ENCODE results near the gene SPEG.

The SPEG gene

DNA sequence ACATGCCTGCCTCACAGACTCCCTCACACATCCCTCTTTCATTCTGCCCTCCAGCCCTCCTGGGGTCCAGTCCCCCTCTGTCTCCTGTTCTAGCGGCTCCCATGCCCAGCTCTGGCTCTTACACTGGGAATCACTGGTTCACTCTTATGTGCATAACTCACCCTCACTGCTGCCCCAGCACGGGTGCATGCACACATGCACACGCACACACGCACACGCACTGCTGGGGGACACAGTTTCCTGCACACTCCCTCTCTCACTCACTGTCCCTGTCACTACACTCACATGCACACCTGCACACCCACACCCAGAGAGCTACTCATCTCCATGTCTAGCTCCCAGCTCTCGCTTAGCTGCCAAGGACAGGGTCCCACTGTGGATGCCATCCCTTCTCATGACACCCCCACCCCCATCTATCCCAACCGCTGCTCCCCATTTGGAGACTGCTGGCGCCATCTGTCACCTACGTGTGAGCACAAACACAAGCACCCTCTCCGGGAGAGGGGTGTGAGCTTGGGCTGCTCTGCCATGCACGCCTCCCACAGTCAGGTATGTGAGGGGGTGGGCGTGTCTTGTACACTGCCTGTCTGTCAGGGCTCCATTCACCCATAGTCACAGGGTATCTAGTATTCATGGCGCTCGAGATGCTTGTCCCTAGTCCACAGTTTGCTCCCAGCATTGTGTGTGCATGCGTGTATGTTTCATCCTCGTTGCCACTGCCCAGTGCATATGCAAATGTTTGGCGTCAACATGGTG, 81.4 kb downstream of the SPEG start:
- DNase-seq: no peak

GRCh38 chr2:219516888-219517287, 82.2 kb downstream of the SPEG start:
- DNase-seq: no peak

- no peak for DNase-seq
Measured at GRCh38 chr2:219517954-219518778, 83.5 kb downstream of the SPEG start.

DNA sequence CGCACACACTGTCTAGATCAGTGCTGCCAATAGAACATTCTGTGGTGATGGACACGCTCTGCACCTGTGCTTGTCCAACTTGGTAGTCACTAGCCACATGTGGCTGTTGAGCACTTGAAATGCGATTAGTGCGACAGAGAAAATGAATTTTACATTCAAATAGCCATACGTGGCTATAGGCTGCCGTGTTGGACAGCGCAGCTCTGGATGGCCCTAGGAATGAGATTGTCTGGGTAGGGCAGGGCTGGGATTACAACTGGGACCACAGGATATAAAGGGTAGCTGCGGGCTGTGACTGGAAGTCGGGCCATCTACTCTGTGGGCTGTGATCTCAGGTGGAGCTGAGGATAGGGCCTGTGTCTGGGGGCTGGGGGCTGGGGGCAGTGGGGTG, 84.9 kb downstream of the SPEG start:
- DNase-seq: no peak

DNA sequence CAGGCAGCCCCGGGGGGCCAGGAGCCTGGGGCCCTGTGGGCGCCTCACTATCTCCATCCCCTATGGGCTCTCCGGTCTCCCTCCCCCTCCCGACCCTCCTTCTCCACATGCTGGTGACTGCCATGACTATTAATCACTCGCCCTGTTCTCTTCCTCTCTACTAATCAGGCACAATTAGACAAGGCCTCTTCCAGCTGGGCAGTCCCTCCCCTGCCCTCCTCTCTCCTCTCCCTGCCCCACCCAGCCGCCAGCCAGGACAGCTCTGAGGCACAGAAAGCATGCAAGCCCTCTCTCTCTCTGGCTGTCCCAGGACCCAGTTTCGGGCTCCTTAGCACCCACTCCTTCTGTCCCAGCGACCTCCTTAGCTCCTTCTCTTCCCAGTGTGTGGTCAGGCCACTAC, 85.4 kb downstream of the SPEG start:
- DNase-seq: no peak

GRCh38 chr2:219521066-219521880, 86.6 kb downstream of the SPEG start:
- no peak for DNase-seq

- DNase-seq: no peak
Measured at GRCh38 chr2:219522111-219523030, 87.7 kb downstream of the SPEG start.

DNA sequence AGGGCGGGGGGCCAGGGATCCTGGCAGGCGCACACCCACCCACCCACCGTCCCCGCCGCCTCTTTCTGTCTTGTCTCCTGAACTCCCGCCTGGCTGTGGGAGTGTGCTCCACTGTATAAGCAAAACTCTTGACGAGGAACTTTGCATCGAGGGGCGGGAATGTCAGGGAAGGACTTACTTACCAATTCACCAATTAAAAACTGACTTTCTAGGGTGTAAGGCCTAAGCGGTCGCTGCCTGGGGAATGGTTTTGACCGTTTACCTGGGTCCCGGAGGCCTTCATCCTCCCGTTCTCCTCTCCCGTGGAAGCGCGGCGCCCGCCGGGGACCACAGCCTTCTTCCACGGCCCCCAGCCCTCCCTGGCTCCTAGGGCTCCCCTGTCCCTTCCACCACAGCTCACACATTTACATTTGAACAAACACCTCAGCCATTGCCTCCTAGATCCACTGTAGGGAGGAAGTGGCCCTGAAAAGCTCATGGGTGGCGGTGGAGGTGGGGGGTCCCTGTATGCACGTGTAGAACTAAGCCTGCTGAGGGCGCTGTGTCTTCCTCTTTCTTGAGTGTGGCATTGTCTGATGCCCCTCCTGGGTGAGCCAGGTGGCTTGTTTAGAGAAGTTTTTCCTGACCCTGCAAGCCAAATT, 88.5 kb downstream of the SPEG start:
- DNase-seq: no peak

GRCh38 chr2:219524817-219525216, 90.2 kb downstream of the SPEG start:
- DNase-seq: no peak

DNA sequence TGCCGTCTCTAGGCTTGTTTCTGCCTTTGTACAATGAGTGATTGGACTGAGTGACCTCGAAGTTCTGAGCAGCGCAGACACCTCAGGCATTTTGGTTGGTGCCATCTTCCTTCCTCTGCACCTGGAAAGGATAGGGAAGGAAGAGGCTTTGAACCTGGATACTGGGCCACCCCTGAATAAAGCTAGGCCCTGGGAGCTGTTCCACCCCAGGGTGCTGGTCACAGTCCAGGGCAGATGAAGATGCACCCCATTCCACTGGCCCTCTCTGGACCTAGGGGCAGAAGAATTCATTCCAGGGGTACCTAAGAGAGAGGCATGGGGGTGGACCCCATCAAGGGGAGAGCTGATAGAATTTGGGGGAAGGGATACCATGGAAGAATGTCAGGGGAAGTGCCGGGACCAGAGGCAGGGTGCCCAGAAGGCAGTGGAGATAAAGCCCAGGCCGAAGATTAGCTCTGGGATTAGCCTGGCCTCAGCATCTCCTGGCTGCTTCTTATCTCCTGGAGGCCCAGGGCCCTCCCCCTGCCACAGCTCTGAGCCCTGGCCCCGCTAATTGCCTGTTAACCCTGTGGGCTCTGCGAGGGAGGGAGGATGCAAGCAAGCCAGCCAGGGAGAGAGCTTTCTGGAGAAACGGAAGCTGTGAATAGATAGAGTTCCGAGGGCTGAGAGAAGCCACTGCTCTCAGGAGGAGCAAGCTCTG, 91.0 kb downstream of the SPEG start:
- DNase-seq: no peak

DNA sequence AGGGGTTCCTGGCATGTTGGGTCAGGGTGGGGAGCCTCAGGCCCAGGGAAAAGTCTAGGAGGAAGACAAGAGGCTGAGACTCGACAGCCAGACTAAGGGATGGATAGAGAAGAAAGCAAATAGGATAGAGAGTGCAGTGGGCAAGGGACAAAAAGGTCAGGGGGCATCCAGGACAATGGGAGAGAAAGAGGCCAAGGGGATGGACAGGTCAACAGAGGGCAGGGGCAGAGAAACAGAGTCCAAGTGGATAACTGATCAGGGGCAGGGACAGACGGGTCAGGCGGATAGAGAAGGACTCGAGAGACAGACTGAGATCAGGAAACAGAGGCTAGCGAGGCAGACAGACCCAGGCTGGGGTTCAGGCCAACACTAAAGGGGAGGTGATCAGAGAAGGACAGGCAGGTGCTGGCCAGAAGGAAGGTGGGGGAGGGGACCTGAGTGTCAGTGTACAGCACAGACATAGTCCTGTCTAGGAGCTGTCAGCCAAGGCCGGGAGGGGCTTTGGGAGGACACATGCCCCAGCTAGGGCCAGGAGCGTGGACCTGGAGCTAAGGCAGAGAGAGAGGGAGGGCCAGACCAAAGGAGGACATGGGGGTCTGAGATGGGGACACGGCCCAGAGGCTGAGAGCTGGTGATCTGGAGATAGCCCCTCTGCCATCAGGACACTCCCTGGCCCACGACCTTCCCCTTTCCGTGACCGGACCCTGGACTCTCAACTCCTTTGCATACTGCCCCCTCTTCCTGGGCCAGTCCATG, 91.9 kb downstream of the SPEG start:
- DNase-seq: no peak

DNA sequence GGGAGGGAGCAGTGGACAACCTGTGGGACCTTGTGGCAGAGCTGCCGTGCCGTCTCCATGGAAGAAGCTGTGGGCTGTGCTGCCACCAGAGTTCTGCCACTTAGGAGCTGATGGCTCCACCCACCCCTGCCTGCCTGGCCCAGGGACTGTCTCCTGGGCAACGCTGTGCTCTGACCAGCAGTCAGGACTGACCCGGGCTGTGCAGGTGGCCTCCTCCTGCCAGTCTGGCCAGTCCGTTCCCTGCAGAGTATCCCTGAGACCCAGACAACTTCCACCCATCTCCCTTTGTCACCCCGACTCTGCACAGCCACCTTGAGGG, 92.4 kb downstream of the SPEG start:
- DNase-seq: no peak

- DNase-seq: no peak
Measured at GRCh38 chr2:219527472-219527871, 92.8 kb downstream of the SPEG start.

GRCh38 chr2:219530048-219530963, 95.7 kb downstream of the SPEG start:
- DNase-seq: peak; percentile 88 to 91

GRCh38 chr2:219531639-219532377, 97.2 kb downstream of the SPEG start:
- no peak for DNase-seq

- DNase-seq: no peak
Measured at GRCh38 chr2:219532378-219532649, 97.7 kb downstream of the SPEG start.

DNA sequence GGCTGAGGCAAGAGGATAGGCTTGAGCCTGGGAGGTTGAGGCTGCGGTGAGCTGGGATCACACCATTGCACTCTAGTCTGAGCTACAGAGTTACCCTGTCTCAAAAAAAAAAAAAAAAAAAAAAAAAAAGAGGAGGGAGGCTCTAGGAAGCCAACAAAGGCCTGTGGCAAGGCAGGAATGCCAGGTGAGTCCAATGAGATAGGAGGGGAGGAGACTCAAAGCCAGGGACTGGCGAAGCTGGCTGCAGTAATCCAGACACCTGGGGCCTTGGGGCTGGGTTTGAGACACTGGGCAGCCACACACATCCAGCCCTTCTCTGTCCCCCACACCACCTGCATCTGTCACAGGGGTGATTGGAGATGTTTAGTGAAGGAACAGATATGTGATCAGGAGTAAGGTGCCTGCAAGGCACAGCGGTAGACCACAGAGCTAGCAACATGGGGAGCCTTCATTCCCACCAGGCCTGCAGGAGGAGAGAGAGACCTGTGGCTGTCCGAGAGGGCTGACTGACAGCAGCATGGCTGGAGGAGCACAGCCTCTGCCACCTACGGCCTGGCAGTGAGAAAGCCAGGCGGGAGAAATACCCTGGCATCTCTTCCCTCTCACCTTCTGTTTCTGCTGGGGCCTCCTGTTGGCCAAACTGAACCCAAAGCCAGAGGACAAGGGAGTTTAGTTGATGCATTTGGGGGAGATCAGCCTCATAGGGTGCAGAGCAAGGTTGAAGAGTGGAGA, 99.5 kb downstream of the SPEG start:
- no peak for DNase-seq

GRCh38 chr2:219536425-219536824, 101.8 kb downstream of the SPEG start:
- no peak for DNase-seq
